ENCODE results near the gene HMOX1. TPM values are rescaled to one million over a fixed set of nuclear protein-coding genes. Genes with fewer than 3 reads are reported as not detected.
A peak's percentile ranks its signal among the peaks of the same experiment; 100 is the strongest.

HMOX1 gene
- total RNA-seq, 1 experiment from 2014 or later: 26.4 TPM

DNA sequence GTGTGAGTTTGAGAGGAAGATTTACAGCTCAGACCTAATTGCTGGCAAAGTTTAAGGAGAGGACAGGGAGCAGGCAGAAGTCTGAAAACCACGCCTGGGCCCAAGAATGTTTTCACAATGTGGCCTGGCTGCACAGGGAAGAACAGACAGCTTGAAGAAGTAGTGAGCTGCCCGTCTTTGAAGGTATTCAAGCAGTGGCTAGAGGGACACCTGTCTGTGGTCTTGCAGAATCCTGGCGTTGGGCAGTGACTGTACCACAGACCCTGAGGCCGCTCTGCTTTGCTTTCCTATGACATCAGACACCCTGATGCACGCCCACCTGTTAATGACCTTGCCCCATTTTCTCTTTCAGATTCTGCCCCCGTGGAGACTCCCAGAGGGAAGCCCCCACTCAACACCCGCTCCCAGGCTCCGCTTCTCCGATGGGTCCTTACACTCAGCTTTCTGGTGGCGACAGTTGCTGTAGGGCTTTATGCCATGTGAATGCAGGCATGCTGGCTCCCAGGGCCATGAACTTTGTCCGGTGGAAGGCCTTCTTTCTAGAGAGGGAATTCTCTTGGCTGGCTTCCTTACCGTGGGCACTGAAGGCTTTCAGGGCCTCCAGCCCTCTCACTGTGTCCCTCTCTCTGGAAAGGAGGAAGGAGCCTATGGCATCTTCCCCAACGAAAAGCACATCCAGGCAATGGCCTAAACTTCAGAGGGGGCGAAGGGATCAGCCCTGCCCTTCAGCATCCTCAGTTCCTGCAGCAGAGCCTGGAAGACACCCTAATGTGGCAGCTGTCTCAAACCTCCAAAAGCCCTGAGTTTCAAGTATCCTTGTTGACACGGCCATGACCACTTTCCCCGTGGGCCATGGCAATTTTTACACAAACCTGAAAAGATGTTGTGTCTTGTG lies 12.5 kb downstream of the HMOX1 start:
- Histone ChIP-seq H3K4me3 (replicated peaks in 1 of 2; ENCODE audit: low read depth in 1 of 2, low read length in 2 of 2) (no peak overlapping the region), H3K27me3 (ENCODE audit: insufficient read depth, low read length) (no peaks in the 10 kb centered on the region), H4K20me1 (ENCODE audit: insufficient read depth) (no peaks in the 10 kb centered on the region), H3K9me2 (ENCODE audit: insufficient read depth) (no peaks in the 10 kb centered on the region), H3K79me2 (ENCODE audit: insufficient read depth, low read length) (no peaks in the 10 kb centered on the region), H3K9me3 (ENCODE audit: control insufficient read depth in 1 of 2, insufficient read depth in 1 of 2, low read depth in 1 of 2, low read length in 2 of 2) (no peaks in the 10 kb centered on the region), H3K36me3 (ENCODE audit: control insufficient read depth in 1 of 2, insufficient read depth in 2 of 2, low read length in 2 of 2) (peaks cover 3 to 21% of the 10 kb centered on the region in 2 experiments; a peak in 3 of 4 replicates), H3K4me1 (ENCODE audit: control insufficient read depth in 1 of 2, insufficient read depth in 2 of 2, low read length in 2 of 2) (peaks cover 5 to 6% of the 10 kb centered on the region in 2 experiments; a peak in 1 of 4 replicates), H3K9ac (ENCODE audit: low read length) (no peak overlapping the region), H3K4me2 (ENCODE audit: low read length) (no peak overlapping the region), H2AFZ (ENCODE audit: low read depth, low read length, poor library complexity, severe bottlenecking) (no peak overlapping the region), H3K27ac (ENCODE audit: low read depth, low read length) (no peak overlapping the region)
- RAD21 ChIA-PET (ENCODE audit: low non-redundant PET in 1 of 2, low total read pairs in 2 of 2, uncharacterized antibody in 2 of 2, unreplicated experiment in 2 of 2): no interaction called here
- no peak for TF ChIP-seq MAX (IDR thresholded peaks at IDR 0.05)
- CTCF ChIA-PET: no interaction called here
- no peak for DNase-seq (ENCODE audit: low read depth, low spot score)
- BruUV-seq (replicated peaks): TSS peak; percentile 59
- POLR2A ChIA-PET: no interaction called here
- ATAC-seq: no peak
- intact Hi-C loops (cut with micrococcal nuclease): no loop called here

DNA sequence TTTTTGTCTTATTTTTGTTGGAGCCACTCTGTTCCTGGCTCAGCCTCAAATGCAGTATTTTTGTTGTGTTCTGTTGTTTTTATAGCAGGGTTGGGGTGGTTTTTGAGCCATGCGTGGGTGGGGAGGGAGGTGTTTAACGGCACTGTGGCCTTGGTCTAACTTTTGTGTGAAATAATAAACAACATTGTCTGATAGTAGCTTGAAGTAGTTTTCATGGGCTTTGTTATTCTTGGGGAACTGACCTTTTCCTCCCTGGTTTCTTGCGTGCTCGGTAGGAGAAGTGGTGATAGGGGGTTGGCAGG lies 13.1 kb downstream of the HMOX1 start:
- no peak overlapping the region for H3K4me3 ChIP-seq (replicated peaks in 1 of 2; ENCODE audit: low read depth in 1 of 2, low read length in 2 of 2)
- intact Hi-C loops (cut with micrococcal nuclease): no loop called here
- no peaks in the 10 kb centered on the region for H4K20me1 ChIP-seq (ENCODE audit: insufficient read depth)
- ChIA-PET POLR2A (no interaction called here), RAD21 (ENCODE audit: low non-redundant PET in 1 of 2, low total read pairs in 2 of 2, uncharacterized antibody in 2 of 2, unreplicated experiment in 2 of 2) (no interaction called here), CTCF (no interaction called here)
- DNase-seq (ENCODE audit: low read depth, low spot score) (no peak), ATAC-seq (no peak)
- H3K27me3 ChIP-seq (ENCODE audit: insufficient read depth, low read length): no peaks in the 10 kb centered on the region
- no peaks in the 10 kb centered on the region for H3K9me2 ChIP-seq (ENCODE audit: insufficient read depth)
- no peak overlapping the region for H3K27ac ChIP-seq (ENCODE audit: low read depth, low read length)
- no peaks in the 10 kb centered on the region for H3K79me2 ChIP-seq (ENCODE audit: insufficient read depth, low read length)
- TF ChIP-seq ELF1 (IDR thresholded peaks at IDR 0.05; ENCODE audit: borderline replicate concordance, low read depth): no peak
- no peak for TF ChIP-seq SP1 (IDR thresholded peaks at IDR 0.05; ENCODE audit: low read depth)
- TF ChIP-seq SIN3A (IDR thresholded peaks at IDR 0.05; ENCODE audit: low read depth): no peak
- no peak for TF ChIP-seq POLR2A (IDR thresholded peaks at IDR 0.05; ENCODE audit: borderline replicate concordance, extremely low read depth, insufficient read depth, insufficient read length)
- TF ChIP-seq ZBTB33 (IDR thresholded peaks at IDR 0.05; ENCODE audit: extremely low read depth, insufficient replicate concordance, low read length): no peak
- no peak for TF ChIP-seq REST (IDR thresholded peaks at IDR 0.05; ENCODE audit: low read depth)
- no peak for TF ChIP-seq YY1 (IDR thresholded peaks at IDR 0.05; ENCODE audit: extremely low read depth, insufficient replicate concordance, low read depth, low read length)
- TF ChIP-seq EZH2phosphoT487 (IDR thresholded peaks at IDR 0.05; ENCODE audit: borderline replicate concordance): no peak
- TF ChIP-seq JUND (IDR thresholded peaks at IDR 0.05): no peak
- TF ChIP-seq CTCF (IDR thresholded peaks at IDR 0.05 in 2 of 3, conservative IDR thresholded peaks at IDR 0.05 in 1 of 3; ENCODE audit: borderline replicate concordance in 1 of 3, insufficient read depth in 1 of 3, low read depth in 2 of 3, low read length in 2 of 3): no peak
- H2AFZ ChIP-seq (ENCODE audit: low read depth, low read length, poor library complexity, severe bottlenecking): no peak overlapping the region
- no peak overlapping the region for H3K4me2 ChIP-seq (ENCODE audit: low read length)
- no peaks in the 10 kb centered on the region for H3K9me3 ChIP-seq (ENCODE audit: control insufficient read depth in 1 of 2, insufficient read depth in 1 of 2, low read depth in 1 of 2, low read length in 2 of 2)
- no TSS peak for BruUV-seq (replicated peaks)
- H3K36me3 ChIP-seq (ENCODE audit: control insufficient read depth in 1 of 2, insufficient read depth in 2 of 2, low read length in 2 of 2): peaks cover 3 to 21% of the 10 kb centered on the region in 2 experiments; a peak in 3 of 4 replicates
- H3K9ac ChIP-seq (ENCODE audit: low read length): no peak overlapping the region
- peaks cover 6 to 10% of the 10 kb centered on the region in 2 experiments; a peak in 3 of 4 replicates for H3K4me1 ChIP-seq (ENCODE audit: control insufficient read depth in 1 of 2, insufficient read depth in 2 of 2, low read length in 2 of 2)

Data from HCT116 (cell line).